NCI-H1417 (cell line): ENCODE data around the gene ODF2L.

Source experiments
- DNase-seq, 3 experiments: peaks; one replicate each; lab custom pipeline; 2025; lab: John Stamatoyannopoulos, UW

The ODF2L gene

GRCh38 chr1:86395751-86396497, at the start of gene ODF2L:
Gene ODF2L (minus strand): TSS chr1:86396323. CDS start chr1:86387027, 9,296 bp downstream.
- DNase-seq = peak; percentile 82 to 93 (median 85)

GRCh38 chr1:86445919-86446318, 49.8 kb upstream of the ODF2L start:
- DNase-seq = no peak

GRCh38 chr1:86441997-86442396, 45.9 kb upstream of the ODF2L start:
- no peak for DNase-seq

GRCh38 chr1:86441581-86441980, 45.5 kb upstream of the ODF2L start:
- DNase-seq = peak in 1 of 3 experiments; percentile 31

- DNase-seq = peak in 1 of 3 experiments; percentile 71
Observed at GRCh38 chr1:86436041-86436440, 39.9 kb upstream of the ODF2L start.

GRCh38 chr1:86435327-86435726, 39.2 kb upstream of the ODF2L start:
- no peak for DNase-seq

GRCh38 chr1:86434059-86434458, 37.9 kb upstream of the ODF2L start:
- DNase-seq = no peak

GRCh38 chr1:86430376-86430775, 34.3 kb upstream of the ODF2L start:
- peak in 1 of 3 experiments; percentile 14 for DNase-seq

GRCh38 chr1:86429835-86430234, 33.7 kb upstream of the ODF2L start:
- no peak for DNase-seq

- no peak for DNase-seq
Observed at GRCh38 chr1:86429122-86429725, 33.1 kb upstream of the ODF2L start.

GRCh38 chr1:86423873-86424272, 27.8 kb upstream of the ODF2L start, which contains the start of gene CLCA2:
Gene CLCA2 (plus strand): TSS chr1:86424171. CDS start chr1:86424248, 77 bp downstream.
- DNase-seq = no peak

- DNase-seq = no peak
Observed at GRCh38 chr1:86423473-86423872, 27.4 kb upstream of the ODF2L start.

GRCh38 chr1:86421601-86422280, 25.6 kb upstream of the ODF2L start:
- no peak for DNase-seq

GRCh38 chr1:86419277-86419903, 23.3 kb upstream of the ODF2L start:
- DNase-seq = peak; percentile 2 to 38 (median 7)

- peak in 2 of 3 experiments; percentile 68 to 92 for DNase-seq
Observed at GRCh38 chr1:86416343-86416742, 20.2 kb upstream of the ODF2L start.

GRCh38 chr1:86410879-86411278, 14.8 kb upstream of the ODF2L start:
- no peak for DNase-seq

GRCh38 chr1:86409416-86410021, 13.4 kb upstream of the ODF2L start:
- peak; percentile 12 to 93 (median 53) for DNase-seq

GRCh38 chr1:86396498-86396890, 371 bp upstream of the ODF2L start:
- no peak for DNase-seq

GRCh38 chr1:86394416-86394815, 1.7 kb downstream of the ODF2L start:
- no peak for DNase-seq

GRCh38 chr1:86389307-86389706, 6.8 kb downstream of the ODF2L start:
- no peak for DNase-seq

- no peak for DNase-seq
Observed at GRCh38 chr1:86388777-86389176, 7.3 kb downstream of the ODF2L start.
